ENCODE measurements around the gene RACGAP1.

DNA sequence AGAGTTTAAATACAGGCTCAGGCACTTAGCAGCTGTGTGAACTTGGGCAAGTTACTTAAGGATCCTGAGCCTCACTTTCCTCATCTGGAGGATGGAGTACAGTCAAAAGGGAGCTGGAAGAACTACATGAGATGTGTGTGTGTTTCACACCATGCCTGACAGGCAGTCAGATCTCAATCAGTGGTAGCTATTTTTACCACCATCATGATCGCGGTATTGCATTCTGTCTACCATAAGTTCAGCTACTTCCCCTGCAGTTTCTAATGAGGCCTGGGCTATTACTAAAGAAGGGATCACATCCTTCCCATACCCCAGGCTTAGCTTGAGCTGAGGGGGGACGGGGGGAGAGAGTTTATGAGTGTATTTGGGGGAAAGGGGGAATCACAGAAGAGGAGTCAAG, 45.5 kb downstream of the RACGAP1 start:
- TF ChIP-seq, protein P1, sequence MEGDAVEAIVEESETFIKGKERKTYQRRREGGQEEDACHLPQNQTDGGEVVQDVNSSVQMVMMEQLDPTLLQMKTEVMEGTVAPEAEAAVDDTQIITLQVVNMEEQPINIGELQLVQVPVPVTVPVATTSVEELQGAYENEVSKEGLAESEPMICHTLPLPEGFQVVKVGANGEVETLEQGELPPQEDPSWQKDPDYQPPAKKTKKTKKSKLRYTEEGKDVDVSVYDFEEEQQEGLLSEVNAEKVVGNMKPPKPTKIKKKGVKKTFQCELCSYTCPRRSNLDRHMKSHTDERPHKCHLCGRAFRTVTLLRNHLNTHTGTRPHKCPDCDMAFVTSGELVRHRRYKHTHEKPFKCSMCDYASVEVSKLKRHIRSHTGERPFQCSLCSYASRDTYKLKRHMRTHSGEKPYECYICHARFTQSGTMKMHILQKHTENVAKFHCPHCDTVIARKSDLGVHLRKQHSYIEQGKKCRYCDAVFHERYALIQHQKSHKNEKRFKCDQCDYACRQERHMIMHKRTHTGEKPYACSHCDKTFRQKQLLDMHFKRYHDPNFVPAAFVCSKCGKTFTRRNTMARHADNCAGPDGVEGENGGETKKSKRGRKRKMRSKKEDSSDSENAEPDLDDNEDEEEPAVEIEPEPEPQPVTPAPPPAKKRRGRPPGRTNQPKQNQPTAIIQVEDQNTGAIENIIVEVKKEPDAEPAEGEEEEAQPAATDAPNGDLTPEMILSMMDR (IDR thresholded peaks at IDR 0.05), result no peak
- TF ChIP-seq POLR2A (IDR thresholded peaks at IDR 0.05), result no peak

All from adrenal gland (tissue), 5 donors.